GM23248 (cell line): ENCODE data around the gene SSBP2. TPM values are rescaled to one million over a fixed set of nuclear protein-coding genes. Genes with fewer than 3 reads are reported as not detected.

ENCODE experiments used
- DNase-seq: peaks from one replicate; pipeline ENCODE4 v3.0.0-alpha.2; 2015
- H2AFZ ChIP-seq: fragments of 200-600 bp; sonication (generic); 2 replicates; pipeline ENCODE4 v1.6.1; 2016; ENCODE audit warnings: antibody characterized with exemption
- H3F3A ChIP-seq: fragments of 200-600 bp; sonication (generic); 2 replicates; pipeline ENCODE4 v1.6.1; 2016; ENCODE audit warnings: mild to moderate bottlenecking, antibody characterized with exemption, mixed run types; ENCODE audit not compliant: insufficient read depth
- H3K27ac ChIP-seq: fragments of 200-600 bp; sonication (generic); 2 replicates; pipeline ENCODE4 v1.5.1; 2016; ENCODE audit warnings: mild to moderate bottlenecking
- H3K27me3 ChIP-seq: fragments of 200-600 bp; sonication (generic); replicated peaks from 2 replicates; pipeline ENCODE4 v1.6.1; 2016; ENCODE audit warnings: mild to moderate bottlenecking; ENCODE audit not compliant: insufficient read depth
- H3K36me3 ChIP-seq: fragments of 200-600 bp; sonication (generic); 2 replicates; pipeline ENCODE4 v1.6.1; 2016; ENCODE audit warnings: low read depth, mild to moderate bottlenecking
- H3K4me1 ChIP-seq: fragments of 200-600 bp; sonication (generic); 2 replicates; pipeline ENCODE4 v1.6.1; 2016; ENCODE audit warnings: mild to moderate bottlenecking; ENCODE audit not compliant: insufficient read depth
- H3K4me2 ChIP-seq: fragments of 200-600 bp; sonication (generic); one replicate; pipeline ENCODE4 v1.6.1; 2016; ENCODE audit warnings: mild to moderate bottlenecking; ENCODE audit not compliant: unreplicated experiment
- H3K4me3 ChIP-seq: fragments of 200-600 bp; sonication (generic); 2 replicates; pipeline ENCODE4 v1.5.1; 2016; ENCODE audit warnings: mild to moderate bottlenecking
- H3K79me2 ChIP-seq: fragments of 200-600 bp; sonication (generic); 2 replicates; pipeline ENCODE4 v1.6.1; 2016; ENCODE audit warnings: mild to moderate bottlenecking; ENCODE audit not compliant: insufficient read depth
- H3K9ac ChIP-seq: fragments of 200-600 bp; sonication (generic); 2 replicates; pipeline ENCODE4 v1.6.1; 2016; ENCODE audit warnings: mild to moderate bottlenecking
- H3K9me2 ChIP-seq: fragments of 200-600 bp; sonication (generic); 2 replicates; pipeline ENCODE4 v1.6.1; 2016; ENCODE audit warnings: mixed run types, mild to moderate bottlenecking, moderate library complexity; ENCODE audit not compliant: insufficient read depth
- H3K9me3 ChIP-seq: fragments of 200-600 bp; sonication (generic); one replicate; pipeline ENCODE4 v1.6.1; 2017; ENCODE audit warnings: low read depth
- H4K20me1 ChIP-seq: fragments of 200-600 bp; sonication (generic); 2 replicates; pipeline ENCODE4 v1.6.0; 2016; ENCODE audit not compliant: insufficient read depth
- EZH2 ChIP-seq: fragments of 200-600 bp; sonication (generic); IDR thresholded peaks from 2 replicates; pipeline ENCODE4 v1.6.1; 2018; ENCODE audit warnings: antibody characterized with exemption, mild to moderate bottlenecking; ENCODE audit not compliant: insufficient read depth, poor library complexity, severe bottlenecking
- EZH2phosphoT487 ChIP-seq: fragments of 200-600 bp; sonication (generic); IDR thresholded peaks from 2 replicates; pipeline ENCODE4 v1.6.1; 2018; ENCODE audit warnings: antibody characterized with exemption, moderate library complexity, mild to moderate bottlenecking, low read depth; ENCODE audit not compliant: insufficient read depth
- WGBS, 2 experiments: methylation state at CpG; one replicate each; pipeline ENCODE4 v1.1.6; 2015 to 2017; ENCODE audit warnings: low lambda C conversion rate in 2 of 2, low coverage in 1 of 2; ENCODE audit errors: missing lambda C conversion rate in 2 of 2; 5-methylcytosine and 5-hydroxymethylcytosine counted together
- in situ Hi-C: fragments of 300-500 bp; cut with MboI; formaldehyde crosslinking; loops from 2 replicates; pipeline ENCODE4 v1.15.0; 2020
- polyA plus RNA-seq: library from polyadenylated mRNA; unstranded; fragments of >200 nt; fragmentation: Nextera tagmentation; extraction: Ambion mirVana; gene quantifications from 2 replicates; pipeline ENCODE4 v1.2.1, GENCODE V29; 2016
- total RNA-seq: library from RNA; depleted of rRNA; stranded (reverse); fragments of >200 nt; shearing (Covaris generic); gene quantifications from 2 replicates; pipeline ENCODE4 v1.2.3, GENCODE V29; 2014

Gene SSBP2
- total and polyA plus RNA-seq, 2 experiments from 2014 or later, result 25.5 to 40.0 TPM

DNA sequence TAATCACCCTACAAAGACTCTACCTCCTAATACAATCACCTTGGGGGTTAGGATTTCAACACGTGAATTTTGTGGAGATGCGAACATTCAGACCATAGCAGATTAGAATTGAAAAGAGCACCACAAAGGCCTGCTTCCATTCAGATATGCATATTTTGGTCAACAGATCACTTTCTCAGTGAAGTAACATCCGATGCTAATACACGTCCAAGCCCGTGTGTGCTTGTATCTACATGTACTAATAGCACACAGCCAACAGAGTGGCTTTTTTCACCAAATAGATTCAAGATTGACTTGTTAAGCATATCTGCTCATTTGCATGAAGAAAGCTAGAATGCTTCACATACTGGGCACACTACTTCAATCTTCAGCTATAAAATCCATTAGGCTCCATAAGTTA lies 35.6 kb upstream of the SSBP2 start:
- Histone ChIP-seq H3K4me3 (no peak overlapping the region), H3K9ac (no peak overlapping the region), H3K27ac (no peak overlapping the region), H2AFZ (0 out of 2 replicates have a peak overlapping the region, but pooled peaks have one; percentile 59), H3K4me1 (peaks cover 24% of the 10 kb centered on the region), H3K4me2 (no peak overlapping the region), H3K36me3 (no peaks in the 10 kb centered on the region), H4K20me1 (no peaks in the 10 kb centered on the region), H3K27me3 (no peaks in the 10 kb centered on the region), H3K9me3 (no peaks in the 10 kb centered on the region), H3K9me2 (no peaks in the 10 kb centered on the region), H3K79me2 (no peaks in the 10 kb centered on the region), H3F3A (no peaks in the 10 kb centered on the region)
- 70 to 79% methylated on average over 5 of the region's 5 CpGs for WGBS, 2 experiments
- no peak for DNase-seq
- TF ChIP-seq EZH2 (no peak), EZH2phosphoT487 (no peak)
- in situ Hi-C loops, result no loop called here

DNA sequence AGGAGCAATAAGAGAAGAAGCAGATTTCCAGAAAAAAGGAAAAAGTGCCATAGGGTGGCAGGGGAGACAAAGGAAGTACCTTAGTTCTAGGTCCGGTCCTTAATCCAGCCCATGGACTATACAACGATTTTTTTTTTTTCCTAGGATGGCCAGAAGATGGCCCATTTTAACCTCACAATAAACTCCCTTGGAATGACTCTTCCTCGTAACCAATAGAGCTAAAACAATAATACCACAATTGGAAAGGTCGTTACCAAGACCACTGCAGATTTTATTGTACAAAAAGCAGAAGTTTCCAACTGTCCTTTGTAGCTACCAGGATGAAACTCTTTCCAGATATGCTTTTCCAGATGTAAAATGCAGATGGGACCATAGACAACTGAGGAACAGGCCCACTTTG lies 34.4 kb upstream of the SSBP2 start:
- TF ChIP-seq EZH2phosphoT487 (no peak), EZH2 (no peak)
- H3K9me2 ChIP-seq, result no peaks in the 10 kb centered on the region
- DNase-seq, result no peak
- H3K27ac ChIP-seq, result no peak overlapping the region
- WGBS, 2 experiments, result 78% methylated on average over 4 of the region's 4 CpGs
- H3K9me3 ChIP-seq, result no peaks in the 10 kb centered on the region
- H3K4me3 ChIP-seq, result no peak overlapping the region
- H3K36me3 ChIP-seq, result no peaks in the 10 kb centered on the region
- peaks cover 24% of the 10 kb centered on the region for H3K4me1 ChIP-seq
- H3F3A ChIP-seq, result no peaks in the 10 kb centered on the region
- H3K27me3 ChIP-seq, result no peaks in the 10 kb centered on the region
- no peak overlapping the region for H3K4me2 ChIP-seq
- in situ Hi-C loops, result no loop called here
- H4K20me1 ChIP-seq, result no peaks in the 10 kb centered on the region
- no peaks in the 10 kb centered on the region for H3K79me2 ChIP-seq
- no peak overlapping the region for H3K9ac ChIP-seq
- H2AFZ ChIP-seq, result no peak overlapping the region

DNA sequence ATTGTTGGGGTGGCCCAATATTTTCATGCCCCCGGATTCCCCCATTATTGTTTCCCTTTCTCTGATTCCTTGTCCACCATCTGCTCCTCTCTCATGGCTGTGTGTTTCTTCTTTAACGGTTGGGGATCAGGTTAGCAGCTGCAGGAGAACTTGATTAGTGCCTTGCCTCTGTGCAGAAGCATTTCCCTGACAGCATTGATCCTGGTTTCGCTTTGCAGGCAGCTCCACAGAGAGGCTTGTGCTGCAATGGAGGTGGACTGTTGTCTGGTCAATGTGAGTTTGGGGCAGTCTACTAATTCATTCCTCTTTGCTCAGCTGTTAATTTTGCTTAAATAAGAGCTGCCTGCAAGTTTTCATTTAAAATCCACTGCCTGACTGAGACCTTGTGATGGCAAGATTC lies 32.5 kb upstream of the SSBP2 start:
- DNase-seq, result peak; percentile 29
- Histone ChIP-seq H3K4me2 (peak overlapping the region; percentile 31), H3K9ac (no peak overlapping the region), H3K27me3 (no peaks in the 10 kb centered on the region), H3K4me3 (peak overlapping the region; percentile 34; the same call in 1 of the 2 replicates), H2AFZ (peak overlapping the region; percentile 71), H4K20me1 (no peaks in the 10 kb centered on the region), H3K27ac (no peak overlapping the region), H3K79me2 (no peaks in the 10 kb centered on the region), H3K4me1 (peaks cover 27% of the 10 kb centered on the region), H3K9me2 (no peaks in the 10 kb centered on the region), H3K9me3 (no peaks in the 10 kb centered on the region), H3F3A (peaks cover 6% of the 10 kb centered on the region), H3K36me3 (no peaks in the 10 kb centered on the region)
- TF ChIP-seq EZH2phosphoT487, result no peak
- 29 to 39% methylated on average over 3 of the region's 3 CpGs for WGBS, 2 experiments
- in situ Hi-C loops, result no loop called here

DNA sequence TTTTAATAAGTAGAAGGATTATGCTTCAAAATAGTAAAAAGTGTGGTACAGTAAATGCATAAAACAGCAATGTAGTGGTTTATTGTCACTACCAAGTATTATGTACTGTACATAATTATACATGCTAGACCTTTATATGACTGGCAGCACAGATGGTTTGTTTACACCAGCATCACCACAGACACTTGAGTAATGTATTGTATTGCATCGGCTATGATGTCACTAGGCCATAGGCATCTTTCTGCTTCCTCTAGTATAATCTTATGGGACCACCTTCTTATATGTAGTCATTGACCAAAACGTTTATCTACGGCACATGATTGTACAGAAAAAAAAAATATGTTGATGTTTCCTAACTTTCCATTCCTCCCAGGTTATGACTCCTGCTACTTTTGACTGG lies 31.9 kb upstream of the SSBP2 start:
- Histone ChIP-seq H3K9me2 (no peaks in the 10 kb centered on the region), H3K27ac (no peak overlapping the region), H4K20me1 (no peaks in the 10 kb centered on the region), H3K9ac (no peak overlapping the region), H3K27me3 (no peaks in the 10 kb centered on the region), H3F3A (peaks cover 12% of the 10 kb centered on the region), H2AFZ (peak overlapping the region; percentile 71), H3K4me1 (peaks cover 24% of the 10 kb centered on the region), H3K36me3 (no peaks in the 10 kb centered on the region), H3K4me2 (peak overlapping the region; percentile 31), H3K9me3 (no peaks in the 10 kb centered on the region), H3K4me3 (no peak overlapping the region), H3K79me2 (no peaks in the 10 kb centered on the region)
- 87 to 93% methylated on average over 3 of the region's 3 CpGs for WGBS, 2 experiments
- no peak for TF ChIP-seq EZH2phosphoT487
- in situ Hi-C loops, result no loop called here
- peak; percentile 27 for DNase-seq

DNA sequence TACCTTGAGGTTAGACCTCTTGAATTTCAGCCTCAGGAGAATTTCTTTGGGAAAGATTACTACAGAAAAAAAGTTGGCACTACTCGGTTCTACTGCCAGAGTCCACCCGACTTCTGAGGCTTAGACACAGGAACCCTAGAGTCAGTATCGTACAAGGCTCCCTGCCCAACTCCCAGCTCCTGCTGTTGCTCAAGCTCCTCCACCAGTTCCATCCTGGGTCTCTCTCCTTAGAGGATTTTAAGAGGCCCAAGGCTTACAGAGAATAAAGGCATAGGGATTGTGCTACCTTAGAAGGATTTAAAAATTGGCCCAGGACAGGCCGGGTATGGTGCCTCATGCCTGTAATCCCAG lies 29.0 kb upstream of the SSBP2 start:
- Histone ChIP-seq H3K4me3 (no peak overlapping the region), H3K79me2 (no peaks in the 10 kb centered on the region), H3K27ac (peak overlapping the region; percentile 68; the same call in 1 of the 2 replicates), H4K20me1 (no peaks in the 10 kb centered on the region), H3K9ac (peak overlapping the region; percentile 70; the same call in 1 of the 2 replicates), H3K27me3 (no peaks in the 10 kb centered on the region), H2AFZ (peak overlapping the region; percentile 97), H3F3A (peaks cover 12% of the 10 kb centered on the region), H3K4me1 (peaks cover 16% of the 10 kb centered on the region), H3K4me2 (no peak overlapping the region), H3K36me3 (no peaks in the 10 kb centered on the region), H3K9me3 (no peaks in the 10 kb centered on the region), H3K9me2 (no peaks in the 10 kb centered on the region)
- DNase-seq, result peak; percentile 24
- in situ Hi-C loops, result no loop called here
- 51% methylated on average over 4 of the region's 4 CpGs for WGBS, 2 experiments
- no peak for TF ChIP-seq EZH2phosphoT487
- no peak for TF ChIP-seq EZH2
